Fibroblast of pulmonary artery (primary cell): ENCODE measurements around the gene SNRNP25.

Experiments used
- DNase-seq: peaks from one replicate; pipeline ENCODE4 v3.0.0-alpha.2; 2010; ENCODE audit warnings: low read depth
- H3K4me3 ChIP-seq: replicated peaks from 2 replicates; pipeline ENCODE4 v1.5.1; 2011; ENCODE audit warnings: low read depth, mild to moderate bottlenecking, control low read depth, low read length, moderate library complexity
- TF ChIP-seq, protein P1 (sequence below): IDR thresholded peaks from 2 replicates; pipeline ENCODE4 v1.5.1; 2011; ENCODE audit warnings: mild to moderate bottlenecking, control low read depth, low read length, inconsistent platforms; ENCODE audit errors: missing control alignments

SNRNP25 gene

DNA sequence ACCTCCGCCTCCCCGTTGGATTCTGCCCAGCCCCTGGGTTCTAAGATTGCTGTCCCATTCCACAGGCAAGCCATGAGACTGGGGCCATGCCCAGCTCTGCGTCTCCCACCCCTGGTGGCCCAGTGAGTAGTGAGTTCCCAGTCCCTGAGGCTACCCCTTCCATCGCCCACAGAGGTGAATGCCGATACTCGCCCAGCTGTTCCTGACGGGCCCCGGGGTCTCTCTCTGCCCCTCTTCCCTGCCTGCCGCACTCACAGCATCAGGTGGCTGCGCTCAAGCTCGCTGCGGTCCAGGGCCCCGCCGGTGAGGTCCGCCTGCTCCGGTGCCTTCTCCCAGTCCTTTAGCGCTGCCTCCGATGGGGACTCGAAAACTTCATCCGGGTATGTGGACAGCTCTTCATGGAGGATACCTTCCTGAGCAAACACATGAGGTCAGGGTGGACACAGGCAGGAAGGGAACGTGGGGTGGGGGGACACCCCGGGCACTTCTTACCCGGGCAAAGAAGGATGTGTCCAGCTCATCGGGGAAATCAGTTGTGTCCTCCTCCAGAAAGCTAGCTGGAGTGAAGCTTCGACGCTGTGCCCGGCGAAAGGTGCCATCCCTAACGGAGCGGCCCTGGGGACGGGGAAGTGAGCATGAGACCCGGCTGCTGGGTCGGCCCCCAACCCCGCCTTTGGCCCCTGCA is 8.8 kb downstream of the SNRNP25 start:
- DNase-seq: no peak
- H3K4me3 ChIP-seq: no peak overlapping the region
- TF ChIP-seq, protein P1, sequence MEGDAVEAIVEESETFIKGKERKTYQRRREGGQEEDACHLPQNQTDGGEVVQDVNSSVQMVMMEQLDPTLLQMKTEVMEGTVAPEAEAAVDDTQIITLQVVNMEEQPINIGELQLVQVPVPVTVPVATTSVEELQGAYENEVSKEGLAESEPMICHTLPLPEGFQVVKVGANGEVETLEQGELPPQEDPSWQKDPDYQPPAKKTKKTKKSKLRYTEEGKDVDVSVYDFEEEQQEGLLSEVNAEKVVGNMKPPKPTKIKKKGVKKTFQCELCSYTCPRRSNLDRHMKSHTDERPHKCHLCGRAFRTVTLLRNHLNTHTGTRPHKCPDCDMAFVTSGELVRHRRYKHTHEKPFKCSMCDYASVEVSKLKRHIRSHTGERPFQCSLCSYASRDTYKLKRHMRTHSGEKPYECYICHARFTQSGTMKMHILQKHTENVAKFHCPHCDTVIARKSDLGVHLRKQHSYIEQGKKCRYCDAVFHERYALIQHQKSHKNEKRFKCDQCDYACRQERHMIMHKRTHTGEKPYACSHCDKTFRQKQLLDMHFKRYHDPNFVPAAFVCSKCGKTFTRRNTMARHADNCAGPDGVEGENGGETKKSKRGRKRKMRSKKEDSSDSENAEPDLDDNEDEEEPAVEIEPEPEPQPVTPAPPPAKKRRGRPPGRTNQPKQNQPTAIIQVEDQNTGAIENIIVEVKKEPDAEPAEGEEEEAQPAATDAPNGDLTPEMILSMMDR: no peak

DNA sequence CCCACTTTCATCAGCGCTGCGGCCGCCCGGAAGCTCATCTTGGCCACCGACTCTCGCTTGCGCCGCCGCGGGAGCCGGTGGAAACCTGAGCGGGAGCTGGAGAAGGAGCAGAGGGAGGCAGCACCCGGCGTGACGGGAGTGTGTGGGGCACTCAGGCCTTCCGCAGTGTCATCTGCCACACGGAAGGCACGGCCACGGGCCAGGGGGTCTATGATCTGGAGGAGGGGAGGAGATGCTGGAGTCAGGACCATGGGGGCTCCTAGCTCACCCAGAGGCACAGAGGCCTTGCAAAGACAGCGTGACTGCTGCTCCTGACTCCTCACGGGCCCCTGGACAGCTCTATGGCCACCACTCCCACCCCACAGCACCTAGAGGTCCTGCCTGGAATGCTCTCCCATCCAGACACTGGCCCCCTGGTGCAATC is 9.4 kb downstream of the SNRNP25 start:
- no peak for DNase-seq
- H3K4me3 ChIP-seq: no peak overlapping the region
- TF ChIP-seq, protein P1: no peak

DNA sequence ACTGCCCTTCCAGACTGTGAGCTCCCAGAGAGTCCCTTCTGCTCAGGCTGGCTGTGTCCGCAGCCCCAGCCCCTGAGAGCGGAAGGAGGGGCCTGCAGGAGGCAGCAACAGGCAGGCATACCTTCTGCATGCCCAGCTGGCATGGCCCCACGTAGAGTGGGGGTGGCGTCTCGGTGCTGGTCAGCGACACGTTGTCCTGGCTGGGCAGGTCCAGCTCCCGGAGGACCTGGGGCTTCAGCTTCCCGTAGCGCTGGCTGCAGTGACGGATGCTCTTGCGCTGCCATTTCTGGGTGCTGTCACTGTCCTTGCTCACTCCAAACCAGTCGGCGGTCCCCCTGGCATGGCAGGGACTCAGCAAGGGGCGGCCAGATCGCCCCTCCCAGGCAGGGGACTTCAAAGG is 9.8 kb downstream of the SNRNP25 start:
- TF ChIP-seq, protein P1: no peak
- H3K4me3 ChIP-seq: no peak overlapping the region
- no peak for DNase-seq

DNA sequence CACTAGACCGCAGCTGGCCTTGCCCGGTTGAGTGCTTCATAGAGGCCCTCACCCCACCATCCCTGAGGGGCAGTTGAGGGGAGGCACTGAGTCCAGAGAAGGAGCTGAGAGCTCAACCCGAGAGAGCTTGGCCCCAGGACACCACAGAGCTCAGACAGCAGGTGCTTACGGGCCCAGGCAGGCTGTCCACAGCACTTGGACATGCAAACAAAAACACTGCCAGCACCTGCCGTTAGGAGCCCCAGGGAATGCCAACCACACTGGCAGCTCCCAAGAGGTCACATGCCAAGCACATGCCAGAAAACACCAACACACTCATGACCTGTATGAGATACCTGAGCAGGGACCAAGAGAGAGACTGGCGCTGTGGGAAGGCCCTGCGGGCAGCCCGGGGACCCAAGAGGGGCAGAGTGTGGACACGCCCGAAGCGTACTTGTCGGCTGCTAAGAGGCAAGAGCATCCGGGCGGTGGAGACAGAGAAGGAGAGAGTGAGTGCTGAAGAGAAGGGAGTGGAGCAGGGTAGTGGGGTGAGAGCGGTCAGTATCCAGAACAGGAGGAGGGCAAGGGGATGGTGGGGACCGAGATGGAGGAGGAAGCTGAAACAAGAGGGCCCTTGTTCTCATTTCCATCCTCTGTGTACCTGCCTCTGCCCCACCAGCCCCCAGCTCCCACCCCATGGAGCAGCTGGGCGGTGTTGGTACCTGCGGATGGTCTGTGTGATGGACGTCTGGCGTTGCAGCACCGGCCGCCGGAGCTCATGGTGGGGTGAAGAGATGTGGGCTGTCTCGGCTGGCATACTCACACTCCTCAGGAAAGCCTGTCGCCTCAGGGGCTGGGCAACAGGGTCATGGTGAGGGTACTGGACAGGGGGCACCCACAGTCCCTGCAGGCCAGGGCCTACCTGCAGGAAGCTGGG is 10.6 kb downstream of the SNRNP25 start:
- H3K4me3 ChIP-seq: no peak overlapping the region
- TF ChIP-seq, protein P1: no peak
- DNase-seq: no peak

DNA sequence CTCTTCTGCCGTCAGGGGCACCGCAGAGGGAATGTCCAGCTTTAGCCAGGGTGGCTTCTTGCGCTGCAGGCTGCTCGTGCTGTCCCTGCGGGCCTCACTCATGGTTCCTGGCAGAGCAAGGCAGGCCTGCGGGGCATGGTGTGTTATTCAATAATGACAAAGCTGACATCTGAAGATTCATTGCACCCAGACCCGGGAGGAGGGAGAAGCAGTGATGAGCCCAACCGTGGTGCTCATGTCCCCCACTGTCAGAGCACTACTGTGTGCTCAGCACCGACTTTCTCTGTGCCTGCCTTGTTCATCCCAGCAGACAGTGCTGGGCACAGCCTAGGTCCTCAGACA is 11.3 kb downstream of the SNRNP25 start:
- TF ChIP-seq, protein P1: no peak
- H3K4me3 ChIP-seq: no peak overlapping the region
- no peak for DNase-seq

DNA sequence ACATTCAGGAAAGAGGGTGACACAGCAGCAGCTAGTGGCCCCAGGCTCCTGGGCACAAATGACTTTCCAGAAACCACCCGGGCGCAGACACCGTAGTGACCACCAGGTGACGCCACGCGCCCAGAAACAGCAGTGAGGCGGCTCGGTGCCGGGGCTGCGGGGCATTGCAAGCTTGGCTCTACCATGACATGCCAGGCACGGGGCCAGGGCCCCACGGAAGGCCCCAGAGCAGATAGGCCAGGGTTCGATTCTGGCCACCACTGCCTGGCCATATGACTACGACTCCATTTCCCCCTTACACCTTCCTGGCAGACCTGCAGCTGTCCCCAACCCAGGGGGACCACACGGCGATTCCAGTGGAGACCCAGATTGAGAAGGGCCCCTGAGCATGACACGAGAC is 12.1 kb downstream of the SNRNP25 start:
- no peak overlapping the region for H3K4me3 ChIP-seq
- TF ChIP-seq, protein P1: peak; percentile 93
- DNase-seq: peak; percentile 77
